GM18517 (cell line): ENCODE results near the gene FBXL20.
A peak's percentile ranks its signal among the peaks of the same experiment; 100 is the strongest.
"Not testable (repeated sequence)": the region's sequence is repeated elsewhere in the genome, so short reads cannot be mapped to it uniquely, and the experiment has no call there.

Source experiments
- ATAC-seq: cut with Tn5 transposase; IDR thresholded peaks from one replicate; pipeline ENCODE4 v1.9.1; 2021; ENCODE audit warnings: mild to moderate bottlenecking, moderate library complexity; ENCODE audit not compliant: unreplicated experiment

FBXL20 gene

GRCh38 chr17:39401412-39402243 is at the start of gene FBXL20:
FBXL20 (minus strand) TSS chr17:39401626; CDS start chr17:39401402, 224 bp downstream.
- peak; percentile 70 for ATAC-seq

GRCh38 chr17:39450847-39451581 is 49.6 kb upstream of the FBXL20 start, which contains the start of gene MED1:
MED1 (minus strand) TSS chr17:39451263; CDS start chr17:39451062, 201 bp downstream.
- peak; percentile 84 for ATAC-seq

DNA sequence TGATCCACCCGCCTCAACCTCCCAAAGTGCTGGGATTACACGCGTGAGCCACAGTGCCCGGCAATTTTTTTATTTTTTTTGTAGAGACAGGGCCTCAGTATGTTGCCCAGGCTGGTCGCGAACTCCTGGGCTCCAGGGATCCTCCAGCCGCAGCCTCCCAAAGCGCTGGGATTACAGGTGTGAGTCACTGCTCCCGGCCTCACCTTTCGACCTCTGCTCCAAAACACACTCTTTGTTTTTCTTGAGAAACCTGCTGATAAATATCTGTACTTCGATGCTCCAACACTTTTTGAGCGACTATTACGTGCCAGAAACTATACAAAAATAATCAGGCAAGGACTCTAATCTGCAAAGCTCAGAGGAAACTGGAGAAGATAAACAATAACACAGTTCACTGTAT is 48.6 kb upstream of the FBXL20 start:
- ATAC-seq = no peak

- ATAC-seq = no peak
These were observed 46.1 kb upstream of the FBXL20 start for GRCh38 chr17:39447561-39447960.

- ATAC-seq = no peak
These were observed 41.9 kb upstream of the FBXL20 start for GRCh38 chr17:39443326-39443725.

GRCh38 chr17:39439868-39440267 is 38.4 kb upstream of the FBXL20 start:
- not testable (repeated sequence) for ATAC-seq

- no peak for ATAC-seq
These were observed 28.2 kb upstream of the FBXL20 start for GRCh38 chr17:39429600-39429999.

DNA sequence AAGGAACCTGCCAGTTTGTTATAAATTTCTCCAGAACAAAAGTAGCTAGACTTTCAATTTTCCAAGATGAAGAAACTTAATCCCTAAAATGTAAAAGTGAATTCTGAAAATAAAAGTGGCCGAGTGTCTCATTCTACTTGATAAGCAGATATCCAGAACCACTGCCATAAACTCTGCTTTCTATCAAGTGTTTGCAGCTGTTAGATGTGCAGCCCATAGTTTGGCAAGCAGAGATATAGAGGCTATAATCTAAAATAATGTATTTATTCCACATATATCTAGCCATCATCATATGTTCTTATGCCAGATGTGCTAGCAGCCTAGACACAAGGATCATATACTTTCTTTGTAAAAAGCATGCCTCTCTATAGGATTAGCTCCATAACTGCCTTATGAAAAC is 14.7 kb upstream of the FBXL20 start:
- no peak for ATAC-seq

DNA sequence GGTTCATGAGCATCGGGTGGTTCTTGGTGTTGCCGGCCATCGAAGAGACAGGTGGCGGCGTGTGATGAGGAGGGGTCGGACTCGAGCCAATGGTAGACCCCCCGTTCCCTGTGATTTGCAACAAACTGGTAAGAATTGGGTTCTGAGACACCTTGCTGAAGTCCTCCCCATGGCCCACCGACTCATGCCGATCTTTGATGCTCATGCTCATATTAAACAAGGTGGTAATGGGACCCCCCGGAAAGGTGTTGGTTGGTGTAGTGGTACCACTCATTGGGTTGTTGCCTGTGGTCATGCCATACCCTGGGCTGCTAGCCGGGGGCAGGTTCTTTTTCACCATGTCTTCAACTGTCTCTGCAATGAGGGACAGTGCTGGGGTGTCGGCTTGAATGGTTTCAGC is 8.9 kb upstream of the FBXL20 start:
- ATAC-seq = no peak

GRCh38 chr17:39408360-39408759 is 6.9 kb upstream of the FBXL20 start:
- ATAC-seq = no peak

DNA sequence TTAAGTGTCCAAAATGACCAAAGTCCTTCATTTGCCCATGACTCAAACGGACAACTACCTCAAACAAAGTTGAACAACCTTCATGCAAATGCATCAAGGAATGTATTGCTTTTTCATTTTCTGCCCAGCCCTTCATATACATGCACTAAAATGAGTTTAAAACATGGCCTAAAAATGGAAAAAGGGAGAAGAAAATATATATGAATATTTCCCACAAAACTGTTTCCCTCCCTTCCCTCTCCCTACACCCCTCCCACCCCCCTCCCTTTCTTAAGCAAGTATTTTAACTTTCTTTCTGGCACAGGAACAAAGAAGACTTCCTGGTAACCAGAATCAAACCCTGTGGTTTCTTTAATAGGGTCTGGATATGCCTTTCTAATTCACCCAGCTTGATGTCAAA is 5.5 kb upstream of the FBXL20 start:
- ATAC-seq = no peak

GRCh38 chr17:39405436-39405835 is 4.0 kb upstream of the FBXL20 start:
- ATAC-seq = no peak

- ATAC-seq = no peak
These were observed 3.3 kb upstream of the FBXL20 start for GRCh38 chr17:39404542-39405378.

DNA sequence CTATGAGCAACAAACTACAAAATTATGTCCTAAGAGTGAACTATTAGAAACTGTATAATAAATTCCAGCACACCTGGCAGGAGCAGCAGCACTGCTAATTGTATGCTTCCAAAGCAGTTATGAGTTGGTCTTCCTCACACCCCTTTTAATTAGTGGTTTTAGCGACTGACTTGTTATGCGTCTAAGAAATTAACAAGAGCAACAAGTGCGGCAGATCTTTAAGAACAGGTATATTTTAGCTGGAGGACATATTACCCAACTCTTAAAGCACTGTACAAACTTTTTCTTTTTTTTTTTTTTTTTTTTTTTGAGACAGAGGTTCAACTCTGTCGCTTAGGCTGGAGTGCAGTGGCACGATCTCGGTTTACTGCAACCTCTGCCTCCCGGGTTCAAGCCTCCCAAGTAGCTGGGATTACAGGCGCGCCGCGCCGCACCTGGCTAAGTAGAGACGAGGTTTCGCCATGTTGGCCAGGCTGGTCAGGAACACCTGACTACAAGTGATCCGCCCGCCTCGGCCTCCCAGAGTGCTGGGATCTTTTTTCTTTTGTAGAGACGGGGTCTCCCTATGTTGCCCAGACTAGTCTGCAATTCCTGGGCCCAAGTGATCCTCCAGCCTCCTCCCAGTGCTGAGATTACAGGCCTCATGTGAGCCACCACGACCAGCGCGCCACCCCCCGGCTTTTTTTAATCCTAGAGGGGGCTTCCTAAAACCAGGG is 1.6 kb upstream of the FBXL20 start:
- no peak for ATAC-seq

DNA sequence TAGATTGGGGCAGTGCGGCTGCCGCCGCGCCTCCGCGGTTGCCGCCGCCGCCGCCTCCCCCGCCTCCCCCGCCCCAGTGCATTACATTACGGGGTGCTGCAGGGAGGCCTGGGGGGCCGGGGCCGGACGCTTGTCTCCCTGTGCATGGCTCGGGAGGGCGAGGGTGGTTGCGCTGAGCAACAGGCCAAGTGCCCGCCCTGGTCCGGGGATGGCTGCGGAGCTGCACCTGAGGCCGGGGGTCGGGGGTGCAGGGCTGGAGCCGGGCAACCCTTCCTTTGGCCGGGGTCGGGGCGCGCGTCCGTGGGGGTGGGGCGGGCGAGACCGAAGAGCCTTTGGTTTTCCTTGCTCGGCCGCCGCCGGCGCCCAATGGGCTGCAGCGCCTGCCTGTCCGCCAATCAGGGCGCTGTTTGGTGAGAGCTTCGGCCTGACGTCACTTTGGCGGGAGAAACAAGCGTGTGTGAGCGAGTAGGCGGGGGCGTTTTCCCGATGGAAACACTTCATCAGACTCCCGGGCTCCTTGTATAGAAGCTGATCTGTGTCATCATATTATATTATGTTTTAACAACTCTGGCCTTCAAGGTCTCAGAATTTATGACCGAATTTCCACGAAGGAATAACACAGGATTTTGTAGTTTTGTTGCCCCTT is 941 bp upstream of the FBXL20 start:
- ATAC-seq = peak; percentile 45

- no peak for ATAC-seq
These were observed 647 bp downstream of the FBXL20 start for GRCh38 chr17:39400547-39401411.

GRCh38 chr17:39399791-39400190 is 1.6 kb downstream of the FBXL20 start:
- ATAC-seq = no peak

DNA sequence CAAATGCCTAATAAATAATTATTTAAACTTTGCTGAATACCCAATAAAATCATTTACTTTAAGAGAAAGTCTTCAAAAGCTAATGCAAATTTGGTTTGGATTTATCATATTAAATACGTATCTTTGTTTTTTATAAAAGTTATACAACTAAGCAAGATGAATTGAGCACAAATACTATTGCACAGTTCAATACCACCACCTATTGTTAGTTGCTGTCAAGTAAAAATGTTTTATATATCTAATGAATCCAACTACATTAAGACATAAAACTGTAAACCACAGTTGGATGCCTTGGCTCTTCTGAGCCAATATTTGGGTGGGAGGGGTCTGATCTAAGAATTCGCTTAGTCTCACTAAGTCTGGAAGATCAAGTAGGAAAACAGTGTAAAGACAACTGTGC is 7.7 kb downstream of the FBXL20 start:
- ATAC-seq = no peak

- no peak for ATAC-seq
These were observed 10.0 kb downstream of the FBXL20 start for GRCh38 chr17:39391448-39391847.
